Hepatocyte (in vitro differentiated cells): Measurements from ENCODE around the gene BACH2. TPM values are rescaled to one million over a fixed set of nuclear protein-coding genes. Genes with fewer than 3 reads are reported as not detected.

Source experiments
- DNase-seq: peaks from one replicate; pipeline ENCODE4 v3.0.0-alpha.2; 2016; ENCODE audit warnings: low spot score
- H2AFZ ChIP-seq: fragments of 200-600 bp; sonication (generic); 2 replicates; pipeline ENCODE4 v1.6.0; 2016; ENCODE audit warnings: antibody characterized with exemption, mild to moderate bottlenecking
- H3K27ac ChIP-seq: fragments of 200-600 bp; sonication (generic); 2 replicates; pipeline ENCODE4 v1.5.1; 2016; ENCODE audit warnings: mild to moderate bottlenecking
- H3K27me3 ChIP-seq: fragments of 200-600 bp; sonication (generic); 2 replicates; pipeline ENCODE4 v1.6.1; 2016
- H3K36me3 ChIP-seq: fragments of 200-600 bp; sonication (generic); replicated peaks from 2 replicates; pipeline ENCODE4 v1.5.1; 2016; ENCODE audit warnings: low read depth; ENCODE audit not compliant: insufficient read depth
- H3K4me1 ChIP-seq: fragments of 200-600 bp; sonication (generic); 2 replicates; pipeline ENCODE4 v1.5.1; 2016; ENCODE audit warnings: mild to moderate bottlenecking, moderate library complexity; ENCODE audit not compliant: insufficient read depth
- H3K4me2 ChIP-seq: fragments of 200-600 bp; sonication (generic); 2 replicates; pipeline ENCODE4 v1.6.0; 2016
- H3K4me3 ChIP-seq: fragments of 200-600 bp; sonication (generic); 2 replicates; pipeline ENCODE4 v1.5.1; 2016; ENCODE audit warnings: mild to moderate bottlenecking
- H3K79me2 ChIP-seq: fragments of 200-600 bp; sonication (generic); 2 replicates; pipeline ENCODE4 v1.6.0; 2017; ENCODE audit warnings: mild to moderate bottlenecking
- H3K9me2 ChIP-seq: fragments of 200-600 bp; sonication (generic); replicated peaks from 2 replicates; pipeline ENCODE4 v1.6.0; 2017; ENCODE audit warnings: mild to moderate bottlenecking; ENCODE audit not compliant: insufficient read depth
- H3K9me3 ChIP-seq: fragments of 200-600 bp; sonication (generic); 2 replicates; pipeline ENCODE4 v1.5.1; 2016; ENCODE audit warnings: low read depth, mild to moderate bottlenecking
- H4K20me1 ChIP-seq: fragments of 200-600 bp; sonication (generic); 2 replicates; pipeline ENCODE4 v1.6.0; 2016; ENCODE audit warnings: mild to moderate bottlenecking; ENCODE audit not compliant: insufficient read depth, poor library complexity, severe bottlenecking
- CTCF ChIP-seq: fragments of 200-600 bp; sonication (generic); IDR thresholded peaks from 2 replicates; pipeline ENCODE4 v1.5.1; 2016; ENCODE audit warnings: antibody characterized with exemption, mild to moderate bottlenecking; ENCODE audit not compliant: poor library complexity
- EZH2 ChIP-seq: fragments of 200-600 bp; sonication (generic); IDR thresholded peaks from 2 replicates; pipeline ENCODE4 v1.6.1; 2016; ENCODE audit warnings: antibody characterized with exemption, mild to moderate bottlenecking, borderline replicate concordance
- EZH2phosphoT487 ChIP-seq: fragments of 200-600 bp; sonication (generic); IDR thresholded peaks from one replicate; pipeline ENCODE4 v1.6.1; 2018; ENCODE audit warnings: antibody characterized with exemption, mild to moderate bottlenecking, low read depth, moderate library complexity; ENCODE audit not compliant: unreplicated experiment, severe bottlenecking
- WGBS: methylation state at CpG from one replicate; pipeline ENCODE4 v1.1.6; 2016; ENCODE audit warnings: low lambda C conversion rate; ENCODE audit errors: missing lambda C conversion rate; 5-methylcytosine and 5-hydroxymethylcytosine counted together
- polyA plus RNA-seq: library from polyadenylated mRNA; unstranded; fragments of >200 nt; fragmentation: Nextera tagmentation; extraction: Ambion mirVana; gene quantifications from 2 replicates; pipeline ENCODE4 v1.2.1, GENCODE V29; 2016
- total RNA-seq: library from RNA; depleted of rRNA; stranded (reverse); fragments of >200 nt; gene quantifications from 2 replicates; pipeline ENCODE4 v1.2.3, GENCODE V29; 2014

BACH2 gene
- total and polyA plus RNA-seq, 2 experiments from 2014 or later, result 2.3 to 2.6 TPM

- TF ChIP-seq EZH2phosphoT487 (no peak), CTCF (no peak), EZH2 (no peak)
- H3K79me2 ChIP-seq, result no peaks in the 10 kb centered on the region
- no peaks in the 10 kb centered on the region for H3K27me3 ChIP-seq
- H4K20me1 ChIP-seq, result no peaks in the 10 kb centered on the region
- H3K36me3 ChIP-seq, result no peaks in the 10 kb centered on the region
- DNase-seq, result no peak
- H3K4me1 ChIP-seq, result peaks cover 22% of the 10 kb centered on the region
- H3K9me2 ChIP-seq, result no peaks in the 10 kb centered on the region
- no peak overlapping the region for H3K4me2 ChIP-seq
- H2AFZ ChIP-seq, result no peak overlapping the region
- H3K4me3 ChIP-seq, result no peak overlapping the region
- peak overlapping the region; percentile 90 for H3K27ac ChIP-seq
- H3K9me3 ChIP-seq, result no peaks in the 10 kb centered on the region
- 100% methylated on average over 1 of the region's 1 CpG for WGBS
Measured at GRCh38 chr6:90222008-90222407, 74.6 kb downstream of the BACH2 start.

- H3K9me2 ChIP-seq, result no peaks in the 10 kb centered on the region
- H3K36me3 ChIP-seq, result no peaks in the 10 kb centered on the region
- H3K27me3 ChIP-seq, result no peaks in the 10 kb centered on the region
- no peaks in the 10 kb centered on the region for H4K20me1 ChIP-seq
- TF ChIP-seq EZH2 (no peak), CTCF (no peak), EZH2phosphoT487 (no peak)
- H3K9me3 ChIP-seq, result no peaks in the 10 kb centered on the region
- no peak overlapping the region for H3K4me3 ChIP-seq
- no peak overlapping the region for H3K4me2 ChIP-seq
- DNase-seq, result no peak
- H3K79me2 ChIP-seq, result no peaks in the 10 kb centered on the region
- H3K4me1 ChIP-seq, result peaks cover 28% of the 10 kb centered on the region
- WGBS, result 86% methylated on average over 4 of the region's 4 CpGs
- peak overlapping the region; percentile 90 for H3K27ac ChIP-seq
- no peak overlapping the region for H2AFZ ChIP-seq
Measured at GRCh38 chr6:90221403-90221802, 75.2 kb downstream of the BACH2 start.

- no peak overlapping the region for H3K4me3 ChIP-seq
- H3K4me1 ChIP-seq, result peaks cover 39% of the 10 kb centered on the region
- TF ChIP-seq EZH2phosphoT487 (no peak), EZH2 (no peak), CTCF (no peak)
- no peaks in the 10 kb centered on the region for H4K20me1 ChIP-seq
- H2AFZ ChIP-seq, result no peak overlapping the region
- H3K27me3 ChIP-seq, result no peaks in the 10 kb centered on the region
- DNase-seq, result no peak
- peak overlapping the region; percentile 94 for H3K27ac ChIP-seq
- no peaks in the 10 kb centered on the region for H3K9me2 ChIP-seq
- H3K9me3 ChIP-seq, result no peaks in the 10 kb centered on the region
- peak overlapping the region; percentile 69 for H3K4me2 ChIP-seq
- no peaks in the 10 kb centered on the region for H3K36me3 ChIP-seq
- 56% methylated on average over 1 of the region's 1 CpG for WGBS
- no peaks in the 10 kb centered on the region for H3K79me2 ChIP-seq
Measured at GRCh38 chr6:90220273-90220672, 76.4 kb downstream of the BACH2 start.
